GM20431 (cell line): ENCODE measurements around the gene SLK.

ENCODE experiments used
- in situ Hi-C: fragments of 300-500 bp; cut with MseI, MboI; formaldehyde crosslinking; loops from one replicate; pipeline ENCODE4 v1.15.0; 2020; ENCODE audit warnings: low sequenced_read_pairs; ENCODE audit not compliant: unreplicated experiment

The SLK gene

GRCh38 chr10:103966671-103967447 is at the start of gene SLK:
TSS of gene SLK (plus strand) at chr10:103967140. CDS start at chr10:103967746, 606 bp downstream.
- in situ Hi-C loops, result no loop called here

- in situ Hi-C loops, result no loop called here
Measured at GRCh38 chr10:103917302-103918052, 49.5 kb upstream of the SLK start.

- in situ Hi-C loops, result no loop called here
Measured at GRCh38 chr10:103918053-103918846, 48.7 kb upstream of the SLK start, which contains the start of gene STN1. TSS of gene STN1 (minus strand) at chr10:103918184. CDS start at chr10:103917594, 590 bp downstream.

GRCh38 chr10:103919648-103920025 is 47.3 kb upstream of the SLK start:
- in situ Hi-C loops, result no loop called here

GRCh38 chr10:103921248-103921647 is 45.7 kb upstream of the SLK start:
- in situ Hi-C loops, result no loop called here

GRCh38 chr10:103921750-103922195 is 45.2 kb upstream of the SLK start:
- in situ Hi-C loops, result no loop called here

GRCh38 chr10:103922659-103923058 is 44.3 kb upstream of the SLK start:
- in situ Hi-C loops, result no loop called here

GRCh38 chr10:103923502-103923901 is 43.4 kb upstream of the SLK start:
- in situ Hi-C loops, result no loop called here

GRCh38 chr10:103925591-103925990 is 41.3 kb upstream of the SLK start:
- in situ Hi-C loops, result no loop called here

- in situ Hi-C loops, result no loop called here
Measured at GRCh38 chr10:103926722-103927319, 40.1 kb upstream of the SLK start.

GRCh38 chr10:103928784-103929183 is 38.2 kb upstream of the SLK start:
- in situ Hi-C loops, result no loop called here

- in situ Hi-C loops, result no loop called here
Measured at GRCh38 chr10:103929381-103929921, 37.5 kb upstream of the SLK start.

GRCh38 chr10:103930449-103930848 is 36.5 kb upstream of the SLK start:
- in situ Hi-C loops, result no loop called here

- in situ Hi-C loops, result no loop called here
Measured at GRCh38 chr10:103930881-103931280, 36.1 kb upstream of the SLK start.

GRCh38 chr10:103931603-103932002 is 35.3 kb upstream of the SLK start:
- in situ Hi-C loops, result no loop called here

- in situ Hi-C loops, result no loop called here
Measured at GRCh38 chr10:103932271-103932670, 34.7 kb upstream of the SLK start.

GRCh38 chr10:103932971-103933370 is 34.0 kb upstream of the SLK start:
- in situ Hi-C loops, result no loop called here

- in situ Hi-C loops, result no loop called here
Measured at GRCh38 chr10:103933557-103934121, 33.3 kb upstream of the SLK start.

- in situ Hi-C loops, result no loop called here
Measured at GRCh38 chr10:103934308-103934707, 32.6 kb upstream of the SLK start.

- in situ Hi-C loops, result no loop called here
Measured at GRCh38 chr10:103936022-103936421, 30.9 kb upstream of the SLK start.
